ENCODE measurements around the gene TMEM222.

Gene TMEM222

DNA sequence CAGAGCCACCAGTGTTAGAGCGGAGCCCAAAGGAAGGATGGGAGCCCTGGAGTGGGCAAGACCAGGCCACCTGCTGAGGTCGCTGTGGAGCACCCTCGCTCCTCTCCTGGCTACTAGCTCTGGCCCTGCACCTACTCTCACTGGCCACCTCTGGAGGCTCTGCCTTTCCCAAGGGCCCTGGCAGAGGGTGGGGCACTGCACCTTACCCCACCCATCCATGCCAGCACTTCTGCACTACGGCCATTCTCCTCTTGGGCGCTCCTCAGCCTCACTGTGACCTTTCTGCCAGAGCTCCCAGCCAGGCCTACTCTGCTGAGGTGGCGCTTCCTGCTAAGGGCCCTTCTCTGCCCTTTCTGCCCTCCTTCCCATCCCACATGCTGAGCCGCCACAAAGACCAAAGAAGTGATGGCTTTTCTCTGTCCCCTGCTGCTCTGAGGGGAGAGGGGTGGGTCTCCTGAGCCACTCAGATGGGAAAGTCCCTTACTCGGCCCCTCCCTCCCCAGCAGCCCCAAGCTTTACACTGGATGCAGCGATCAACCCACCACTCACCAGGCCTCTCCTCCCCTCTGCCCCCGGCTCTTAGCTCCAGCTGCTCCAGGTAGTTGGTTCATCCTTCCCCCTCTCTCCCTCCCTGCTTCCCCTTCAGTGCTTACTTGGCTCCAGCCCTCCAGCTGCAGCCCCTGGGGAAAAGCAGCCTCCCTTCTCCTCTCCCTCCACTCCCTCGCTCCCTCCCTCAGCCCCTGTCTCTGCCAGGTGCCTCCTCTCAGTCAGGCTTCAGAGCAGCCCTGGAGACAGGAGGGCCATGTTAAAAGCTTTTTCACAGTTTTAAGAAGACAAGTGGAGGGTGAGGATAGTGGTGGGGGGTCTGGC lies 14.8 kb upstream of the TMEM222 start:
- no peak for DNase-seq

DNA sequence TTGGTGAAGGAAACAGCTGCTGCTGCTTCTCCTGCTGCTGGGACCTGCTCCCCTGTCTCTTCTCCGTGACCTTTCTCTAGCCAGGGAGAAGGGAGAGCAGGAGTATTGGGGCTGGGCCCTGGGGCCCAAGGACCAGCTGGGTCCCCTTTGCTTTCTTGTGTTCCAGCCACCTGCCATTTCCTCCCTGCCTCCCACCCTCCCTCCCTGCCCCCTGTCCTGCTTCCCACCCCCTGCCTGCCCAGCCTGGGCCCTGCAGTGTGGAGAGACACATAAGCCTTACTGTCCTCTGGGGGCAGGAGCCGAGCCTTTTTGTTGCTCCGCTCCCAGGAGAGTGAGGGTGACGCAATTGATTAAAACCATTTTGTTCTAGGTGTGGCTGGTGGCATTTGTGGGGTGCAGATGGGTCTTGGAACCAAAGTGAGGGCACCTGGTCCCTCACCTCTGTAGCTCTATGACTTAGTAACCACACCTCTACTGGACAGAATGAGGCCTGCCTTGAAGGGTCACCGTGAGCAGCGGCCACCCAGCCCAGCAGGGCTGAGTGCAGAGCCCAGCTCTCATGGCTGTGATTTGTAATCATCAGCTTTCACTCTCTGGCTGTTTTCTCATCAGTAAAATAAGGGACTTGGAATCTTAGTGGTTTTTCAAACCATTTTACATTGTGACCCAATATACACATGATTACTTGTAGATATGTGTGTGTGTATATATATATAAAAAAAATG lies 13.9 kb upstream of the TMEM222 start:
- DNase-seq = no peak

- no peak for DNase-seq
These were observed 7.8 kb upstream of the TMEM222 start for GRCh38 chr1:27314169-27314568.

DNA sequence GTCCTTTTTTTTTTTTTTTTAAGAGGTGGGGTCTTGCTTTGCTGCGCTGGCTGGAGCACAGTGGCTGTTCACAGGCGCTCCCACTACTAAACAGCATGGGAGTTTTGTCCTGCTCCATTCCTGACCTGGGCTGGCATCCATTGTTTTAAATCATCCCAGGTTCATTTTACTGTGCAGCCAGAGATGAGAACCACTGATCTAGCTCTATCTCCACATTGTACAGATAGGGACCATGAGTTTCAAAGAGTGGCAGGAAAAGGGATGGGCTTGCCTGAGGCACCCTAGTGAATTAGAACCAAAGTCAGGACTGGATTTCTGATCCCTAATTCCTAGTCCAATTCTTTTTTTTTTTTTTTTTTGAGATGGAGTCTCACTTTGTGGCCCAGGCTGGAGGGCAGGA lies 7.2 kb upstream of the TMEM222 start:
- DNase-seq = no peak

GRCh38 chr1:27316860-27317259 lies 5.1 kb upstream of the TMEM222 start:
- no peak for DNase-seq

- no peak for DNase-seq
These were observed 3.8 kb upstream of the TMEM222 start for GRCh38 chr1:27318136-27318535.

GRCh38 chr1:27318596-27318995 lies 3.4 kb upstream of the TMEM222 start:
- peak; percentile 86 for DNase-seq

GRCh38 chr1:27322569-27323240 lies 742 bp downstream of the TMEM222 start:
- no peak for DNase-seq

GRCh38 chr1:27325286-27325685 lies 3.3 kb downstream of the TMEM222 start:
- DNase-seq = no peak

DNA sequence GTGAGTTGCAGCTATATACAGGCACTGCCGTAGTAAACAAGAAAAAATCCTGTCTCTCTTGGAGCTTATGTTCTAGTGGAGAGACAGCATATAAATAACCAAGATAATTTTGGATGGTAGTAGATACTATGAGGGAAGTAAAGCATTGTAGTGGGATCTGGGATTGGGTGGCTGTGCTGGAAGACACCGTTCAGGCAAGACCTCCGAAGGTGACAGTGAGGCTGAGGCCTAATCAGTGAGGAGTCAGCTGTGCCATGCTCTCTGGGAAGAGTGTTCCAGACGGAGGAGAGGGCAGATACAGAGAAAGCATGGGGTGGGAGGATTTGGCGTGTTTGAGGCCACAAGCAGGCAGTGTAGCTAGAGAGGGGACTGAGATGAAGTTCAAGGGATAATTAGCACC lies 6.0 kb downstream of the TMEM222 start:
- DNase-seq = no peak

DNA sequence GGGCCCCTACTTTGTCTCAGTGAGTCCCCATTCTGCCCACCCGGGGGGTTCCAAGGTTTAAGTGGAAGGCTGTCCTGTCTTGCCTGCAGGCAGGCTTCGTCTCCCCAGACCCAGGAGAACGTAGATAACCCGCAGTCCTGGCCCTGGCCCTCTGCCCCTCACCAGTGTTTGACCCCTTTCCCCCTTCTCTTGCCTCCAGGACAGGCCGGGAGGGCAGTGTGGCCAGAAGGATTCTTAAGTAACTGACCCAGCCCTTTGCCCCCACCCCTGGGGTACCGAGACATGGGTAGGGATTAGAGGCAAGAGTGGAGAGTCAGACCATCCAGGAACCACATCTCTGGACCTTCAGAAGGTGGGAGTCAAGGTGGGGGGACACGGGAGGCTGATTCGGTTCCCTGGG lies 8.8 kb downstream of the TMEM222 start:
- no peak for DNase-seq

DNA sequence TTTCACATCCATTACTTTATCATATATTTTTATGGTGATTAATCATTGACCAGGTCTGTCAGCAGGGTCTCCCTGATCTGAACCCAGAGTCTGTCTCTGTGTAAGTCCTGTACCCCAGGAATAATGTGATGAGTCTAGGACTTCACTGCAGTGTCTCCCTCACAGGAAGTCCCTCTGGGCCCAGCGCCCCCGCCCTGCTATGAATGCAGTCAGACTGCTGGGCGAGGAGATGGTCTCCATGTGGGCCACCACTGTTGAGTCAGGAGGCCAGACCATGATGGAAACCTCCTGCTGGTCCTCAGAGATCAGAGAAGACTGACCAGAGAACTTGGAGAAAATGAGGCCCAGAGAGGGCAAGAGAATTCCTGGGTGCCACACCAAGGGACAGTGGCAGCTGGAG lies 9.5 kb downstream of the TMEM222 start:
- DNase-seq = no peak

DNA sequence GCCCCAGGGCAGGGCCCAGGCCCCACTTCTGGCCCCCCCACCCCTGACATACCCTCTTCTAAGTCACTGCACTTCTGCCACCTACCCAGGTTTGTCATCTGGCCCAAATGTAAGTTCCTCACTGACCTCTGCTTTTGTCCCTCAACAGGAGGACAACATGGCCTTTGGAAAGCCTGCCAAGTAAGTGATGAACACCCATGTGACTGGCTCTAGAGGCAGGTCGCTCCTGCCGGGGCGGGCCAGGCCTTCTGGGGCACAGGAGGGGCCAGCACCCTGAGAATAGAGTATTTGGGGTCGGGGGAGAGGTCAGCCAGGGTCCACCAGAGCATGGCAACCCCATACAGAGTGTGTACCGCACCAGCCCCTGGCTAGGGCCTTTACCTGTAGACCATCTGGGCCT lies 10.0 kb downstream of the TMEM222 start:
- DNase-seq = no peak

DNA sequence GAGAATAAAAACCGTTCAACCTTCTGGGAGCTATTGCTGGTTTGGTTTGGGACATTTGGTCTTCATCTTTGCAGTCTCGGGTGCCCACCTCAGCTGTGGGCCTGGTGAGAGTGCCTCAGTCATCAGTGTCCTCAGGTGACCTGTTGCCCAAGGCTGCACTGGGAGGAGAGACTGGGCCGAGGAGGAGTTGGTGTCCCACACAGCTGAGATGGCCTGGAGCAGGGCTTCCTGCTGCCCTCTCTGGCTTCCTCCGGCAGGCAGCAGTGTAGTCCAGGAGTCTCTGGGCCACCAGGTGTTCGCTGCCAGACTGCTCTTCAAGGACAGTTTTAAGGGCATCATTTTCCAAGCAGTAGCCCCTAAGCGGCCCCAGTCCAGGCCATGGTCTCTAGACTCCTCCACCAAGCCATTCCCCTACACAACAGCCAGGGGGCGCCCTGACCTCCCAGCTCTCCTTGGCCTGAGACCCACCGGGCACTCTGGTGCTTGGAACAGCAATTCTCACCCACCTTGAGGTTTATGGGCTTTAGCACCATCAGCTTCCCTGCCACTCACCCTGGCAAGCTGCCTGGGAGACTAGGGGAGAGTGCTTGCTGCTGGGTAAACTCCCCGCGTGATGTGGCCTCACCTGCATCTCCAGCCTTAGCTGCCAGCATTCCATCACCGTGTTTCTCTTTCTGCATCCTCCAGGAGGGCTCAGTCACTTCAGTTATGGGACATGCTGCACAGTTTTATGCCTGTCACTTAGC lies 10.7 kb downstream of the TMEM222 start:
- DNase-seq = no peak

DNA sequence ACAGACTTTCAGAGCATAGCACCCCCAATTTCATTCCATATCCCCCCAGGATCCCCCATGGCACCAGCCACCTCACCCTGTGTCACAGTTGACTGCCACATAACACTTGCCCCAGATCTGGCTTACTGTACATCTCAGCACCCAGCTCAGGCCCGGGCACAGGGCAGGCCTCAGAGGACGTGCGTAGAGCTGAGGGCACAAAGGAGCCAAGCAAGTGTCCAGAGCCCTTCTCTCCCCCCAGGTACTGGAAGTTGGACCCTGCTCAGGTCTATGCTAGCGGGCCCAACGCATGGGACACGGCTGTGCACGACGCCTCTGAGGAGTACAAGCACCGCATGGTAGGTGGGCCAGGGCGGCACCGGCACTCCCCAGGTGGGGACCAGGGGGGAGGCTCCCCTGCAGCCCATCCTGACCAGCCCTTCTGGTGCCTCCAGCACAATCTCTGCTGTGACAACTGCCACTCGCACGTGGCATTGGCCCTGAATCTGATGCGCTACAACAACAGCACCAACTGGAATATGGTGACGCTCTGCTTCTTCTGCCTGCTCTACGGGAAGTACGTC lies 11.8 kb downstream of the TMEM222 start:
- no peak for DNase-seq

DNA sequence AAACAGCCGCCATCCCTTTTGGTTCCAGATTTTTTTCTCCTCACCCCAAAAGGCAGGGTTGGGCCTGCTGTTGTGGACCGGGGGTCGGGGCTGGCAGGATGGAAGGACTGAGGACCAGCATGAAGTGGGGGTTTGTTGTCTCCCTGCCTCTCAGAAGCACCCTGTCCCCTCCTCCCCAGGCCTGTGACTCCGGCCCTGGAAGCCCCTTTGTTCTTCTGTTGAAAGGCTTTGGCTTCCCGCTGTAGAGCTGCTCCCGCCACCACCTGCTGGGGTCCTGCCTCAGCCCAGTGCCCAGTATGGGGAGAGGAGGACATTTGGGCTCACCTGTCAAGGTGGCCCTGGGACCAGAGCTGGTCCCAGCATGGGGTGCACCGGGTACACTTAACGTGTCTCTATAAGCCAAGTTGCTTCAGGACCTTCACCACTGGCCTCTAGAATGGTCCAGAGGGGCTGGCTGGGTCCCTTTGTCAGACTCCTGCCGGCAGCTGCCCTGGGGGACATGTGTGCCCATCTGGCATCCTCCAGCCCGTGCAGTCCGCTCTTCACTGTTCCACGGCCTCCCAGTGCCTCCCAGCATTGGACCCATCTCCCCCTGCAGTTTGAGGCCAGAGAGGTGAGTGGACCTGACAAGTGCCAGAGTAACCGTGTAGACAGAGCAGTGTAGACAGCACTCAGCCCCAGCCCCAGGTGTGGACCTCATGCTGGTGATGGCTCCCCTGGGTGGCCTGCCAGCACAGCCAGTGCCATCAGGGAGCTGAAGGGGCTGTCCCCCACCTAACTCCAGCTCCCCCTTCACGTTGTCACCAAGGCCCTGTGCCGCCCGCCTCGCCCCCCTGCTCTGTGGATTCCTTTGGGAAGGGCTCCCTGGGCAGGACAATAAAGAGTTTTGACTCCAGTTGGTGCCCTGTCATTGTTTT lies 13.8 kb downstream of the TMEM222 start:
- no peak for DNase-seq

GRCh38 chr1:27336756-27337155 lies 14.8 kb downstream of the TMEM222 start:
- DNase-seq = no peak

DNA sequence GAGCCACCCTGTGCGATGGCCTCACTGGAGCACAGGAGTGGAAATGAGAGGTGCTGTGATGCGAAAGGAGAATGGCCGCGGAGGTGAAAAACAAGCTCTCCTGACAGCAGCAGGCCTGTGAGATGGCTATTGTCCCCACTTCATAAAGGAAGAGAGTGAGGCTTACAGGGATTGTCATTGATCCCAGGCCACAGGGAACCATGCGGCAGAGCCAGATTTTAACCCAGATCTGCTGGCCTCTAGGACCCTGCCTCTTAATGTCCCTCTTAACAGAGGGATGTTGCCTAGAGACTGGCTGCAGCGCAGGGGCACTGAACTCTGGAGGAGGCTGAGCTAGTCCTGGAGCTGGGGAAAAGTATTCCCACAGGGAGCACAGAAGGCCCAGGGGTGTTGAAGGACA lies 16.8 kb downstream of the TMEM222 start:
- DNase-seq = no peak

DNA sequence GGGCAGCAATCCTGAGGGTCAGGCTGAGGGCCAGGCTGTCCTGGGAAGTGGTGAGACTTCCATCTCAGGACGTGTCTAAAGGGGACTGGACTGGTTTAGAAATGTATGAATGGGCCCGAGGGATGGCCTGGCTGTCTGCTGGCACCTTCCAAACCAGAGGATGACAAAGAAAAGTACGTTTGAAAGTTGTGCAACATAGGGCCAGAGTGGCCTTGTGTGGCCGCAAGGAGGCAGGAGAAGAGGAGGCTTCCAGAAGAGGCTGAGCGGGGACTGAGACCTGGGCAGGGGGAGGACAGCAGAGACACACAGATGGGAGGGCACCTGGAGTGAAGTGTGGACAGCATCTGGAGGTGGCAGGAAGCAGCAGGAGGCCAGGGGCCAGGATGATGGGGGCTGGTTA lies 17.2 kb downstream of the TMEM222 start:
- DNase-seq = no peak

DNA sequence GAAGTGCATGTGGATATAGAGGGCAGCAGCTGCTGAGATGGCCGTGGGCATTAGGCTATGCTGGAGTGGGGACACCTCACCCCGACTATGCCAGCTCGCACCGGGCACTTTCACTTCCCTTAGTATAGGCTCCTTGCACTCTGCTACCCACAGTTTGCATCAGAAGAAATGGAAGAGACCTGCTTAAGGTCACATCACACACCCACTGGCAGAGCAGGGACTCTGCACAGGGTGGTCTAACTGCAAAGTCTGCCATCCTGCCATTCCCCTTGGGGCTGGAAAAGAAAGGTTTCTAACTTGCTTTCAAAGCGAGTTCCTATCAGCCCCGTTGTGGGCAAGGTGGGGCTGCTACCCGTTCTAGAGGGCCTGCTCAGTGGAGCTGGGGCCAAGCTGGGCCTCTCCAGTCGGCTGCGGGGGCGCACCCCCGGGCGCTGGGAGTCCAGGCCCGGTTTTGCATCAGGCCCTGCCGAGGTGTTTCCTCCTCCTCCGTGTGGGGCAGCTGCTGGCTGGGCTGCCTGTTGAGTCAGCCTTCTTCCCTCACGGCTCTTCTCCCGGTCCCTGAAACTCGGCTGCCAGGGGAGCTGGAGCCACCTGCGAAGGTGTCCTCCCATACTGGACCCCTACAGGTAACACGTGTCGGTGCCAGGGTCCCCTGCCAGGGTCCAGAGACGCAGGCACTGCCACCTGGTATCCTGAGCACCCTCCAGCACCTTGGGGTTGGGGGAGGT lies 19.7 kb downstream of the TMEM222 start, which contains the start of gene SYTL1:
Gene SYTL1 (plus strand): TSS at position 498 of the 728 bp plus-strand sequence. CDS start 3,313 bp downstream, outside the sequence.
- DNase-seq = peak; percentile 76

Data from fibroblast of skin of abdomen (primary cell).